DOHH2 (cell line): ENCODE data around the gene L3MBTL3.

Source experiments
- EZH2phosphoT487 ChIP-seq: fragments of 200-600 bp; sonication (generic); IDR thresholded peaks from 2 replicates; pipeline ENCODE4 v1.6.1; 2017; ENCODE audit warnings: borderline replicate concordance, mild to moderate bottlenecking, antibody characterized with exemption, low read length, moderate library complexity, mixed read lengths
- TF ChIP-seq, protein P1 (sequence below): fragments of 200-600 bp; sonication (generic); IDR thresholded peaks from one replicate; pipeline ENCODE4 v1.5.1; 2014; ENCODE audit warnings: antibody characterized with exemption, mild to moderate bottlenecking, low read depth, low read length; ENCODE audit not compliant: poor library complexity, severe bottlenecking

DNA sequence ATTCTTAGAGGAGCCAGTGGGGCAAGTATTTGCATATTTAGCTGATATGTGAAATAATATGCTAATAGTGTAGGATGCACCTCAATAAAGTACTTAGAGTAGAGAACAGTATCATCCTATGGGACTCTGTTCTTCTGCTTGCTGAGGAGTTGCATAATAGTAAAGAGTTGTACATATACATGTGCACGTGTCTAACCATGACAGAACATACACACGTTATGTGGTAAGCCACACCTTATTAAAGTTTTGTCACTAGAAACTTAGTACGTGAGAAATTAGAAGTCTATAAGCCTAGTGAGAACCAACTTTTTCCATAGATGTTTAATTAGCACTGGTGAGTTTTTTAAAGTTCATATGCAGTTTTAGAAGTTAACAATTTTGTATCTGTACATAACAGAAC lies 80.7 kb downstream of the L3MBTL3 start:
- TF ChIP-seq EZH2phosphoT487, result no peak
- TF ChIP-seq, protein P1, sequence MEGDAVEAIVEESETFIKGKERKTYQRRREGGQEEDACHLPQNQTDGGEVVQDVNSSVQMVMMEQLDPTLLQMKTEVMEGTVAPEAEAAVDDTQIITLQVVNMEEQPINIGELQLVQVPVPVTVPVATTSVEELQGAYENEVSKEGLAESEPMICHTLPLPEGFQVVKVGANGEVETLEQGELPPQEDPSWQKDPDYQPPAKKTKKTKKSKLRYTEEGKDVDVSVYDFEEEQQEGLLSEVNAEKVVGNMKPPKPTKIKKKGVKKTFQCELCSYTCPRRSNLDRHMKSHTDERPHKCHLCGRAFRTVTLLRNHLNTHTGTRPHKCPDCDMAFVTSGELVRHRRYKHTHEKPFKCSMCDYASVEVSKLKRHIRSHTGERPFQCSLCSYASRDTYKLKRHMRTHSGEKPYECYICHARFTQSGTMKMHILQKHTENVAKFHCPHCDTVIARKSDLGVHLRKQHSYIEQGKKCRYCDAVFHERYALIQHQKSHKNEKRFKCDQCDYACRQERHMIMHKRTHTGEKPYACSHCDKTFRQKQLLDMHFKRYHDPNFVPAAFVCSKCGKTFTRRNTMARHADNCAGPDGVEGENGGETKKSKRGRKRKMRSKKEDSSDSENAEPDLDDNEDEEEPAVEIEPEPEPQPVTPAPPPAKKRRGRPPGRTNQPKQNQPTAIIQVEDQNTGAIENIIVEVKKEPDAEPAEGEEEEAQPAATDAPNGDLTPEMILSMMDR, result no peak
